DOHH2 (cell line): ENCODE measurements around the gene EXOC8.

Experiments used
- H3F3A ChIP-seq: fragments of 200-600 bp; sonication (generic), shearing (Covaris generic); 2 replicates; pipeline ENCODE4 v1.6.0; 2016; ENCODE audit warnings: antibody characterized with exemption, mild to moderate bottlenecking; ENCODE audit not compliant: control insufficient read depth, insufficient read depth
- H3K27ac ChIP-seq: fragments of 200-600 bp; sonication (generic); 2 replicates; pipeline ENCODE4 v1.5.1; 2014; ENCODE audit warnings: low read depth, mild to moderate bottlenecking, low read length, moderate library complexity
- H3K27me3 ChIP-seq: fragments of 200-600 bp; sonication (generic); 2 replicates; pipeline ENCODE4 v1.6.1; 2014; ENCODE audit warnings: mild to moderate bottlenecking, low read length, mixed read lengths; ENCODE audit not compliant: control insufficient read depth
- H3K36me3 ChIP-seq: fragments of 200-600 bp; sonication (generic); 2 replicates; pipeline ENCODE4 v1.6.1; 2014; ENCODE audit warnings: mild to moderate bottlenecking, low read length, moderate library complexity, mixed read lengths; ENCODE audit not compliant: control insufficient read depth
- H3K4me1 ChIP-seq: fragments of 200-600 bp; sonication (generic); 2 replicates; pipeline ENCODE4 v1.6.1; 2014; ENCODE audit warnings: mild to moderate bottlenecking, low read length, mixed read lengths; ENCODE audit not compliant: control insufficient read depth
- H3K4me2 ChIP-seq: fragments of 200-600 bp; sonication (generic); 2 replicates; pipeline ENCODE4 v1.6.0; 2014; ENCODE audit warnings: mild to moderate bottlenecking, low read length, moderate library complexity
- H3K4me3 ChIP-seq: fragments of 200-600 bp; sonication (generic); 2 replicates; pipeline ENCODE4 v1.5.1; 2014; ENCODE audit warnings: mild to moderate bottlenecking, low read length, mixed read lengths
- H3K79me2 ChIP-seq: fragments of 200-600 bp; sonication (generic); 2 replicates; pipeline ENCODE4 v1.6.1; 2014; ENCODE audit warnings: mild to moderate bottlenecking, low read length, mixed read lengths; ENCODE audit not compliant: control insufficient read depth
- H3K9me2 ChIP-seq: fragments of 200-600 bp; sonication (generic); replicated peaks from 2 replicates; pipeline ENCODE4 v1.6.1; 2014; ENCODE audit warnings: mild to moderate bottlenecking, low read length, mixed read lengths; ENCODE audit not compliant: control insufficient read depth
- H3K9me3 ChIP-seq: fragments of 200-600 bp; sonication (generic); 2 replicates; pipeline ENCODE4 v1.6.1; 2014; ENCODE audit warnings: antibody characterized with exemption, low read length, mixed read lengths; ENCODE audit not compliant: control insufficient read depth, insufficient read depth
- H4K20me1 ChIP-seq: fragments of 200-600 bp; sonication (generic); 2 replicates; pipeline ENCODE4 v1.6.0; 2014; ENCODE audit warnings: low read depth, mild to moderate bottlenecking, antibody characterized with exemption, low read length, moderate library complexity; ENCODE audit not compliant: control insufficient read depth, insufficient read depth
- EZH2phosphoT487 ChIP-seq: fragments of 200-600 bp; sonication (generic); IDR thresholded peaks from 2 replicates; pipeline ENCODE4 v1.6.1; 2017; ENCODE audit warnings: borderline replicate concordance, mild to moderate bottlenecking, antibody characterized with exemption, low read length, moderate library complexity, mixed read lengths
- TF ChIP-seq, protein P1 (sequence below): fragments of 200-600 bp; sonication (generic); IDR thresholded peaks from one replicate; pipeline ENCODE4 v1.5.1; 2014; ENCODE audit warnings: antibody characterized with exemption, mild to moderate bottlenecking, low read depth, low read length; ENCODE audit not compliant: poor library complexity, severe bottlenecking

EXOC8 gene

GRCh38 chr1:231364192-231364591 is 26.5 kb upstream of the EXOC8 start:
- Histone ChIP-seq H3K79me2 (no peaks in the 10 kb centered on the region), H3K9me3 (no peaks in the 10 kb centered on the region), H3K4me3 (no peak overlapping the region), H3K4me1 (no peaks in the 10 kb centered on the region), H3F3A (no peaks in the 10 kb centered on the region), H3K27me3 (no peaks in the 10 kb centered on the region), H3K27ac (no peak overlapping the region), H3K36me3 (peaks cover 4% of the 10 kb centered on the region; the same call in 1 of the 2 replicates), H3K9me2 (no peaks in the 10 kb centered on the region), H3K4me2 (no peak overlapping the region), H4K20me1 (no peaks in the 10 kb centered on the region; the same call in 1 of the 2 replicates)
- TF ChIP-seq, protein P1, sequence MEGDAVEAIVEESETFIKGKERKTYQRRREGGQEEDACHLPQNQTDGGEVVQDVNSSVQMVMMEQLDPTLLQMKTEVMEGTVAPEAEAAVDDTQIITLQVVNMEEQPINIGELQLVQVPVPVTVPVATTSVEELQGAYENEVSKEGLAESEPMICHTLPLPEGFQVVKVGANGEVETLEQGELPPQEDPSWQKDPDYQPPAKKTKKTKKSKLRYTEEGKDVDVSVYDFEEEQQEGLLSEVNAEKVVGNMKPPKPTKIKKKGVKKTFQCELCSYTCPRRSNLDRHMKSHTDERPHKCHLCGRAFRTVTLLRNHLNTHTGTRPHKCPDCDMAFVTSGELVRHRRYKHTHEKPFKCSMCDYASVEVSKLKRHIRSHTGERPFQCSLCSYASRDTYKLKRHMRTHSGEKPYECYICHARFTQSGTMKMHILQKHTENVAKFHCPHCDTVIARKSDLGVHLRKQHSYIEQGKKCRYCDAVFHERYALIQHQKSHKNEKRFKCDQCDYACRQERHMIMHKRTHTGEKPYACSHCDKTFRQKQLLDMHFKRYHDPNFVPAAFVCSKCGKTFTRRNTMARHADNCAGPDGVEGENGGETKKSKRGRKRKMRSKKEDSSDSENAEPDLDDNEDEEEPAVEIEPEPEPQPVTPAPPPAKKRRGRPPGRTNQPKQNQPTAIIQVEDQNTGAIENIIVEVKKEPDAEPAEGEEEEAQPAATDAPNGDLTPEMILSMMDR = no peak
- no peak for TF ChIP-seq EZH2phosphoT487

- Histone ChIP-seq H3K79me2 (no peaks in the 10 kb centered on the region), H3K36me3 (peaks cover 4% of the 10 kb centered on the region; the same call in 1 of the 2 replicates), H3K4me3 (no peak overlapping the region), H3K9me2 (no peaks in the 10 kb centered on the region), H3K27me3 (no peaks in the 10 kb centered on the region), H3K4me2 (no peak overlapping the region), H3K9me3 (no peaks in the 10 kb centered on the region), H3K27ac (no peak overlapping the region), H3F3A (no peaks in the 10 kb centered on the region), H4K20me1 (no peaks in the 10 kb centered on the region; the same call in 1 of the 2 replicates), H3K4me1 (no peaks in the 10 kb centered on the region)
- TF ChIP-seq, protein P1 = no peak
- no peak for TF ChIP-seq EZH2phosphoT487
Observed at GRCh38 chr1:231363624-231364023, 26.0 kb upstream of the EXOC8 start.

- Histone ChIP-seq H3K27ac (no peak overlapping the region), H3K4me2 (no peak overlapping the region), H3K79me2 (no peaks in the 10 kb centered on the region), H3K4me3 (no peak overlapping the region), H3K9me3 (no peaks in the 10 kb centered on the region), H3K36me3 (peaks cover 4% of the 10 kb centered on the region; the same call in 1 of the 2 replicates), H4K20me1 (no peaks in the 10 kb centered on the region), H3K9me2 (no peaks in the 10 kb centered on the region), H3K4me1 (no peaks in the 10 kb centered on the region), H3F3A (peaks cover 7% of the 10 kb centered on the region; the same call in 1 of the 2 replicates), H3K27me3 (no peaks in the 10 kb centered on the region)
- TF ChIP-seq, protein P1 = no peak
- TF ChIP-seq EZH2phosphoT487 = no peak
Observed at GRCh38 chr1:231362325-231362724, 24.7 kb upstream of the EXOC8 start.
